Ovary (tissue), 9 donors: ENCODE measurements around the gene HAVCR1. TPM values are rescaled to one million over a fixed set of nuclear protein-coding genes. Genes with fewer than 3 reads are reported as not detected.
"Not testable (repeated sequence)": the region's sequence is repeated elsewhere in the genome, so short reads cannot be mapped to it uniquely, and the experiment has no call there.

Source experiments
- DNase-seq, 5 donors: peaks; one replicate each; pipeline ENCODE4 v3.0.0-alpha.2; 2019 to 2020
- H3K27ac ChIP-seq, 2 donors: fragments of 200-600 bp; one replicate each; pipeline versions ENCODE4 v1.5.1 to v1.8.0; 2019 to 2022
- H3K27me3 ChIP-seq: fragments of 200-600 bp; one replicate; pipeline ENCODE4 v1.8.0; 2022
- H3K36me3 ChIP-seq: fragments of 200-600 bp; sonication (generic); one replicate; pipeline ENCODE4 v1.5.1; 2019
- H3K4me1 ChIP-seq: one replicate; pipeline ENCODE4 v1.8.1; 2013; ENCODE audit warnings: mild to moderate bottlenecking, moderate library complexity; ENCODE audit not compliant: insufficient read depth
- H3K4me3 ChIP-seq: fragments of 200-600 bp; sonication (generic); one replicate; pipeline ENCODE4 v1.5.1; 2017
- H3K9me3 ChIP-seq, 2 donors: fragments of 200-600 bp in 1 of 2; sonication (generic) in 1 of 2; one replicate each; pipeline versions ENCODE4 v1.5.1 to v1.8.1; 2013 to 2019; ENCODE audit warnings: mild to moderate bottlenecking in 1 of 2, moderate library complexity in 1 of 2
- CTCF ChIP-seq, 3 donors: fragments of 450-650 bp in 2 of 3; fragments of 200-600 bp in 1 of 3; IDR thresholded peaks; one replicate each; pipeline versions ENCODE4 v1.5.1 to v1.8.0; 2016 to 2022; ENCODE audit warnings: antibody characterized with exemption in 3 of 3, mild to moderate bottlenecking in 1 of 3
- EP300 ChIP-seq: sonication (generic); formaldehyde crosslinking; IDR thresholded peaks from one replicate; pipeline ENCODE4 v1.6.1; 2017; ENCODE audit warnings: antibody characterized with exemption
- POLR2A ChIP-seq: fragments of 450-650 bp; IDR thresholded peaks from one replicate; pipeline ENCODE4 v1.6.1; 2017; ENCODE audit warnings: antibody characterized with exemption, mild to moderate bottlenecking, moderate library complexity
- WGBS, 3 donors: extraction: QIAGEN DNeasy Blood & Tissue Kit in 1 of 3; methylation state at CpG; one replicate each; pipeline versions ENCODE4 v1.1.5 to v1.1.7; 2013 to 2017; 5-methylcytosine and 5-hydroxymethylcytosine counted together
- intact Hi-C, 4 donors: fragments of 100-400 bp; cut with DNase I; formaldehyde crosslinking; loops; one replicate each; pipeline versions ENCODE4 v1.11.0 to v1.15.1; 2022 to 2023
- polyA plus RNA-seq, 2 donors: library from polyadenylated mRNA; stranded (reverse); fragments of 200-250 nt in 1 of 2; fragments of 350-450 nt in 1 of 2; fragmentation: Illumina TruSeq in 1 of 2; extraction: RNeasy Lipid Tissue Mini Kit (QIAGEN cat#74804) in 1 of 2; gene quantifications; one replicate each; pipeline ENCODE4 v1.2.3, GENCODE V29; 2013 to 2014
- total RNA-seq, 7 donors: library from RNA; depleted of rRNA in 2 of 7; stranded (reverse); fragments of >200 nt in 2 of 7; fragmentation: NEBNext Ultra II Directional in 3 of 7; extraction: Animal tissue kit (Norgen Biotek cat#: 25700) in 3 of 7; gene quantifications; one replicate each; pipeline versions ENCODE4 v1.1.0 to v1.2.4, GENCODE V29; 2016 to 2023
- donor health status: DM: no; HTN: no; CAD: no; lungs with moderate emphysema.
- donor health status: DM: no; HTN: no; CAD: no.
- donor health status: Bipolar disorder and iron deficiency.
- donor health status: DM: yes; HTN: yes; CAD: no.
- donor health status: DM: no; HTN: no; CAD: no.
- donor health status: DM: yes; HTN: yes; CAD: no.

Gene HAVCR1
- total and polyA plus RNA-seq, 9 donors, result 0.23 TPM; not detected in 8

- no peak overlapping the region for H3K4me3 ChIP-seq
- no peaks in the 10 kb centered on the region for H3K9me3 ChIP-seq
- intact Hi-C loops, result no loop called here
- no peak overlapping the region for H3K27ac ChIP-seq
- no peaks in the 10 kb centered on the region for H3K27me3 ChIP-seq
- TF ChIP-seq CTCF (IDR thresholded peaks at IDR 0.05) (no peak), EP300 (no peak), POLR2A (no peak)
- WGBS, 3 donors, result 89 to 93% (median 90%) methylated on average over 11 of the region's 11 CpGs
- H3K4me1 ChIP-seq, result no peaks in the 10 kb centered on the region
- DNase-seq, result no peak
- H3K36me3 ChIP-seq, result no peaks in the 10 kb centered on the region
Measured at GRCh38 chr5:157057459-157058370, 1.2 kb downstream of the HAVCR1 start.

- 68 to 76% (median 74%) methylated on average over 6 of the region's 6 CpGs for WGBS, 3 donors
- H3K27ac ChIP-seq, H3K4me1 ChIP-seq, H3K36me3 ChIP-seq, intact Hi-C loops, H3K27me3 ChIP-seq, DNase-seq, H3K4me3 ChIP-seq, H3K9me3 ChIP-seq: not testable (repeated sequence)
Measured at GRCh38 chr5:157056848-157057247, 2.1 kb downstream of the HAVCR1 start.

GRCh38 chr5:157051604-157052245 is 7.2 kb downstream of the HAVCR1 start:
- H3K4me1 ChIP-seq, result no peaks in the 10 kb centered on the region
- DNase-seq, result no peak
- H3K4me3 ChIP-seq, result no peak overlapping the region
- intact Hi-C loops, result no loop called here
- no peak for TF ChIP-seq CTCF (IDR thresholded peaks at IDR 0.05)
- no peak for TF ChIP-seq POLR2A
- no peak for TF ChIP-seq EP300
- no peaks in the 10 kb centered on the region for H3K27me3 ChIP-seq
- H3K9me3 ChIP-seq, result no peaks in the 10 kb centered on the region
- H3K27ac ChIP-seq, result no peak overlapping the region
- H3K36me3 ChIP-seq, result no peaks in the 10 kb centered on the region
- WGBS, 3 donors, result 71 to 82% (median 81%) methylated on average over 7 of the region's 7 CpGs

- no peaks in the 10 kb centered on the region for H3K27me3 ChIP-seq
- no peak overlapping the region for H3K27ac ChIP-seq
- intact Hi-C loops, result no loop called here
- 83 to 87% (median 85%) methylated on average over 5 of the region's 5 CpGs for WGBS, 3 donors
- H3K9me3 ChIP-seq, result no peaks in the 10 kb centered on the region
- no peaks in the 10 kb centered on the region for H3K4me1 ChIP-seq
- no peak overlapping the region for H3K4me3 ChIP-seq
- H3K36me3 ChIP-seq, result no peaks in the 10 kb centered on the region
- TF ChIP-seq EP300 (no peak), CTCF (IDR thresholded peaks at IDR 0.05) (no peak), POLR2A (no peak)
- DNase-seq, result no peak
Measured at GRCh38 chr5:157050050-157050449, 8.9 kb downstream of the HAVCR1 start.

- H3K36me3 ChIP-seq, result no peaks in the 10 kb centered on the region
- 17 to 34% (median 31%) methylated on average over 1 of the region's 1 CpG for WGBS, 3 donors
- no peak overlapping the region for H3K4me3 ChIP-seq
- H3K9me3 ChIP-seq, result no peaks in the 10 kb centered on the region
- TF ChIP-seq POLR2A (no peak), EP300 (no peak), CTCF (IDR thresholded peaks at IDR 0.05) (no peak)
- H3K4me1 ChIP-seq, result no peaks in the 10 kb centered on the region
- intact Hi-C loops, result no loop called here
- DNase-seq, result no peak
- H3K27ac ChIP-seq, result no peak overlapping the region
- no peaks in the 10 kb centered on the region for H3K27me3 ChIP-seq
Measured at GRCh38 chr5:157049605-157050004, 9.3 kb downstream of the HAVCR1 start.
